HG03066 (cell line): ENCODE measurements around the gene CENPT.

Experiments used
- ATAC-seq: cut with Tn5 transposase; IDR thresholded peaks from one replicate; pipeline ENCODE4 v1.9.1; 2021; ENCODE audit warnings: low read depth; ENCODE audit not compliant: unreplicated experiment

Gene CENPT

GRCh38 chr16:67820608-67821259 is 26.8 kb downstream of the CENPT start:
- ATAC-seq = no peak

GRCh38 chr16:67814567-67814966 is 32.9 kb downstream of the CENPT start:
- ATAC-seq = no peak

GRCh38 chr16:67811899-67812298 is 35.6 kb downstream of the CENPT start:
- no peak for ATAC-seq

- no peak for ATAC-seq
Observed at GRCh38 chr16:67807148-67807682, 40.3 kb downstream of the CENPT start.

- peak; percentile 87 for ATAC-seq
Observed at GRCh38 chr16:67806428-67807147, 40.9 kb downstream of the CENPT start, which contains the start of the genes RANBP10 and TSNAXIP1. Gene RANBP10 (minus strand): TSS chr16:67806560. CDS start chr16:67806536, 24 bp downstream. Gene TSNAXIP1 (plus strand): TSS chr16:67806889. CDS start chr16:67807150, 261 bp downstream.

GRCh38 chr16:67805718-67806427 is 41.6 kb downstream of the CENPT start:
- ATAC-seq = no peak

- ATAC-seq = no peak
Observed at GRCh38 chr16:67804853-67805542, 42.5 kb downstream of the CENPT start.

GRCh38 chr16:67803894-67804293 is 43.6 kb downstream of the CENPT start:
- ATAC-seq = no peak

GRCh38 chr16:67801883-67802282 is 45.6 kb downstream of the CENPT start:
- ATAC-seq = no peak

GRCh38 chr16:67801241-67801640 is 46.3 kb downstream of the CENPT start:
- ATAC-seq = no peak

GRCh38 chr16:67800338-67800926 is 47.1 kb downstream of the CENPT start:
- ATAC-seq = no peak

GRCh38 chr16:67796099-67796718 is 51.3 kb downstream of the CENPT start:
- no peak for ATAC-seq

GRCh38 chr16:67790071-67790470 is 57.4 kb downstream of the CENPT start:
- ATAC-seq = no peak

- ATAC-seq = no peak
Observed at GRCh38 chr16:67786491-67786890, 61.0 kb downstream of the CENPT start.

GRCh38 chr16:67783353-67783725 is 64.2 kb downstream of the CENPT start:
- ATAC-seq = no peak

- no peak for ATAC-seq
Observed at GRCh38 chr16:67782567-67783352, 64.7 kb downstream of the CENPT start.

- no peak for ATAC-seq
Observed at GRCh38 chr16:67781565-67781921, 66.0 kb downstream of the CENPT start.

- ATAC-seq = no peak
Observed at GRCh38 chr16:67780847-67781564, 66.5 kb downstream of the CENPT start.
